Panc1 (cell line): ENCODE measurements around the gene METTL6. TPM values are rescaled to one million over a fixed set of nuclear protein-coding genes. Genes with fewer than 3 reads are reported as not detected.

ENCODE experiments used
- ATAC-seq: fragments of 200-7000 bp; cut with Tn5 transposase; 2 replicates; pipeline ENCODE4 v1.9.1; 2020; ENCODE audit warnings: mild to moderate bottlenecking, moderate library complexity
- BruUV-seq: library from RNA; stranded (reverse); fragments of 400-500 nt; replicated peaks from 2 replicates; lab custom pipeline; 2021; lab: Mats Ljungman, UMichigan
- CTCF ChIA-PET: fragments of 300-600 bp; sonication (Branson Sonifier 250); formaldehyde crosslinking; loops from one replicate; lab custom pipeline; 2022; ENCODE audit warnings: antibody characterized with exemption; lab: Charles Lee
- POLR2A ChIA-PET: fragments of 300-600 bp; sonication (Branson Sonifier 250); formaldehyde crosslinking; loops from one replicate; lab custom pipeline; 2022; ENCODE audit warnings: antibody characterized with exemption; lab: Charles Lee
- DNase-seq: peaks from one replicate; pipeline ENCODE4 v3.0.0-alpha.2; 2010; ENCODE audit warnings: low read depth, low spot score
- H3K27ac ChIP-seq: 2 replicates; pipeline ENCODE4 v1.5.1; 2011; ENCODE audit warnings: mild to moderate bottlenecking, low read length, inconsistent platforms
- H3K27me3 ChIP-seq: fragments of 200-500 bp; sonication (Bioruptor generic); 2 replicates; pipeline ENCODE4 v1.6.0; 2014; ENCODE audit warnings: low read length, inconsistent platforms; ENCODE audit not compliant: control insufficient read depth, insufficient read depth
- H3K36me3 ChIP-seq: fragments of 200-500 bp; sonication (Bioruptor generic); 2 replicates; pipeline ENCODE4 v1.5.1; 2014; ENCODE audit warnings: inconsistent platforms, mild to moderate bottlenecking, low read length, moderate library complexity; ENCODE audit not compliant: control insufficient read depth, insufficient read depth
- H3K4me1 ChIP-seq: 2 replicates; pipeline ENCODE4 v1.5.1; 2011; ENCODE audit warnings: inconsistent platforms, mild to moderate bottlenecking, low read length, moderate library complexity; ENCODE audit not compliant: control insufficient read depth, insufficient read depth
- H3K4me3 ChIP-seq, 2 experiments: 2 replicates each; pipeline ENCODE4 v1.5.1; 2011 to 2012; ENCODE audit warnings: low read depth in 2 of 2, low read length in 2 of 2, mild to moderate bottlenecking in 2 of 2, inconsistent platforms in 1 of 2, moderate library complexity in 1 of 2
- H3K9me3 ChIP-seq: fragments of 200-500 bp; sonication (Bioruptor generic); 2 replicates; pipeline ENCODE4 v1.5.1; 2014; ENCODE audit warnings: low read depth, mild to moderate bottlenecking, inconsistent platforms, low read length, moderate library complexity; ENCODE audit not compliant: control insufficient read depth, insufficient read depth
- CTCF ChIP-seq: fragments of 450-650 bp; IDR thresholded peaks from 2 replicates; pipeline ENCODE4 v1.5.1; 2017; ENCODE audit warnings: mild to moderate bottlenecking
- POLR2AphosphoS5 ChIP-seq: IDR thresholded peaks from 2 replicates; pipeline ENCODE4 v1.6.1; 2012; ENCODE audit warnings: mild to moderate bottlenecking, low read depth, low read length, moderate library complexity
- REST ChIP-seq, 2 experiments: IDR thresholded peaks; 2 replicates each; pipeline ENCODE4 v1.6.1; 2011 to 2012; ENCODE audit warnings: low read depth in 2 of 2, control low read depth in 1 of 2, low read length in 1 of 2, mild to moderate bottlenecking in 1 of 2, moderate library complexity in 1 of 2; ENCODE audit not compliant: insufficient read depth in 1 of 2
- SIN3A ChIP-seq: IDR thresholded peaks from 2 replicates; pipeline ENCODE4 v1.6.1; 2012; ENCODE audit warnings: low read depth, mild to moderate bottlenecking, low read length, moderate library complexity, borderline replicate concordance; ENCODE audit not compliant: insufficient read depth
- TCF7L2 ChIP-seq: IDR thresholded peaks from 2 replicates; pipeline ENCODE4 v1.6.1; 2011; ENCODE audit warnings: mild to moderate bottlenecking, low read depth, low read length, inconsistent platforms
- in situ Hi-C: cut with HindIII; loops from 2 replicates; pipeline ENCODE4 v1.10.0; 2016; ENCODE audit warnings: low sequenced_read_pairs, low pct_unique_long_range_greater_than_20kb
- intact Hi-C: fragments of 100-400 bp; cut with micrococcal nuclease; formaldehyde crosslinking; loops from one replicate; pipeline ENCODE4 v1.10.0; 2022; ENCODE audit not compliant: unreplicated experiment
- total RNA-seq: library from RNA; stranded (reverse); gene quantifications from one replicate; pipeline ENCODE4 v1.2.1, GENCODE V29; 2021; ENCODE audit not compliant: unreplicated experiment

Gene METTL6
- total RNA-seq, 1 experiment from 2014 or later: 16.5 TPM

DNA sequence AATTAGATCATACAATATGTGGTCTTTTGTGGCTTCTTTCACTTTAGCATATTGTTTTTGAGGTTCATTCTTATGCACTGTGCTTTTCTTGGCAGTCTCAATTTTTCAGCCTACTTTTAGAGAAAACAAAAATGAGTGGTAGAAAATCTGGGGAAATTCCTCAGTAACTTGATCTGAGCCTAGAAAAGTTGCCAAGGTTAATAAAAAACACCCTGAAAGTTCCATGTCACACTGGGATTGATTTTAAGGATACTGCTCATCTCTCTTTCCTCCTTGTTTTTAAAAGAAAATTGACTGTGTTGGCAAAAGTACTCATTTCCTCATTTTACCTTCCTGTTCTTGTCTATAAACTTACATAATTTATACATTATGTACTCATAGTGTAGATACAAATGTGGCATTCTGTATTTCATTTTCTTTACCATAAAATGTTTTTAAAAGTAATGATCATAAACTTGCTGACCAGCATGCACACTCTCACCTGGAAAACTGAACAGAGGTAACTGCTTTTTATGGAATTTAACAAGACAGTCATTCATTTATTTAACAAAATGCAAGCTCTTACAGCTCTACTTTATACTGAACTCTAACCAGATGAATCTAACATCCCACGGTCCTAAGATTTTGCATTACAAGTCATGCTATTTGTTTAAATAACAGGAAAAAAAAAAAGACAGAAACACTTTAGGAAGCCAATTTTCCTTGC is 66.4 kb downstream of the METTL6 start:
- H3K4me1 ChIP-seq: no peaks in the 10 kb centered on the region
- in situ Hi-C loops: no loop called here
- H3K4me3 ChIP-seq: no peak overlapping the region
- ATAC-seq (no peak), DNase-seq (no peak)
- BruUV-seq: no TSS peak
- H3K36me3 ChIP-seq: no peaks in the 10 kb centered on the region
- no peaks in the 10 kb centered on the region for H3K9me3 ChIP-seq
- CTCF ChIA-PET: interaction anchor here (0.7 kb wide), 1 partner anchor 1680 kb away, joined by 7 read pairs; no protein-coding TSS in a partner anchor
- H3K27me3 ChIP-seq: no peaks in the 10 kb centered on the region
- intact Hi-C loops: no loop called here
- H3K27ac ChIP-seq: no peak overlapping the region
- POLR2A ChIA-PET: no interaction called here
- no peak for TF ChIP-seq TCF7L2
- TF ChIP-seq SIN3A: no peak
- no peak for TF ChIP-seq REST (IDR thresholded peaks at IDR 0.05; ENCODE audit: insufficient read depth in 1 of 2, low read depth in 2 of 2, low read length in 1 of 2)
- TF ChIP-seq CTCF: no peak
- no peak for TF ChIP-seq POLR2AphosphoS5

Other genes with a start within 250 kb of the METTL6 start
- gene CAPN7, start 221.3 kb downstream of the METTL6 start, total RNA-seq: 26.5 TPM
- 12.0 TPM for gene SH3BP5, start 95.0 kb downstream of the METTL6 start, total RNA-seq
- 16.1 TPM for gene EAF1, start 54 bp upstream of the METTL6 start, total RNA-seq
- gene COLQ, start 94.2 kb upstream of the METTL6 start, total RNA-seq: 0.64 TPM
- gene HACL1, start 174.0 kb upstream of the METTL6 start, total RNA-seq: 26.8 TPM
- gene BTD, start 174.2 kb upstream of the METTL6 start, total RNA-seq: 22.7 TPM